Inflammatory macrophage (primary cell): ENCODE data around the gene HMCN1.
"Not testable (repeated sequence)": the region's sequence is repeated elsewhere in the genome, so short reads cannot be mapped to it uniquely, and the experiment has no call there.

ENCODE experiments used
- DNase-seq, 2 donors: peaks; one replicate each; pipeline ENCODE4 v3.0.0-alpha.2; 2020 to 2022

HMCN1 gene

GRCh38 chr1:186099336-186100104 lies 365.3 kb downstream of the HMCN1 start:
- no peak for DNase-seq

- DNase-seq: no peak
These were observed 367.9 kb downstream of the HMCN1 start for GRCh38 chr1:186102107-186102506.

GRCh38 chr1:186102547-186103148 lies 368.5 kb downstream of the HMCN1 start:
- DNase-seq: no peak

- no peak for DNase-seq
These were observed 370.3 kb downstream of the HMCN1 start for GRCh38 chr1:186104459-186104858.

GRCh38 chr1:186112280-186112679 lies 378.1 kb downstream of the HMCN1 start:
- DNase-seq: no peak

GRCh38 chr1:186113461-186113860 lies 379.3 kb downstream of the HMCN1 start:
- DNase-seq: no peak

- no peak for DNase-seq
These were observed 384.5 kb downstream of the HMCN1 start for GRCh38 chr1:186118724-186119123.

GRCh38 chr1:186122837-186123236 lies 388.6 kb downstream of the HMCN1 start:
- DNase-seq: no peak

- DNase-seq: no peak
These were observed 390.8 kb downstream of the HMCN1 start for GRCh38 chr1:186125035-186125434.

GRCh38 chr1:186125511-186125910 lies 391.3 kb downstream of the HMCN1 start:
- DNase-seq: no peak

- no peak for DNase-seq
These were observed 395.6 kb downstream of the HMCN1 start for GRCh38 chr1:186129758-186130157.

GRCh38 chr1:186139115-186139514 lies 404.9 kb downstream of the HMCN1 start:
- DNase-seq: no peak

GRCh38 chr1:186139701-186140100 lies 405.5 kb downstream of the HMCN1 start:
- no peak for DNase-seq

GRCh38 chr1:186142159-186142558 lies 408.0 kb downstream of the HMCN1 start:
- no peak for DNase-seq

GRCh38 chr1:186142916-186143315 lies 408.7 kb downstream of the HMCN1 start:
- DNase-seq: no peak

GRCh38 chr1:186143481-186143880 lies 409.3 kb downstream of the HMCN1 start:
- no peak for DNase-seq

- peak in 1 of 2 donors; percentile 70 for DNase-seq
These were observed 410.3 kb downstream of the HMCN1 start for GRCh38 chr1:186144505-186144904.

GRCh38 chr1:186146974-186147373 lies 412.8 kb downstream of the HMCN1 start:
- DNase-seq: peak; percentile 50 to 65

GRCh38 chr1:186149591-186149990 lies 415.4 kb downstream of the HMCN1 start:
- no peak for DNase-seq

- no peak for DNase-seq
These were observed 418.0 kb downstream of the HMCN1 start for GRCh38 chr1:186152227-186152619.

- no peak for DNase-seq
These were observed 418.5 kb downstream of the HMCN1 start for GRCh38 chr1:186152620-186153239.

- no peak for DNase-seq
These were observed 420.5 kb downstream of the HMCN1 start for GRCh38 chr1:186154651-186155050.

- DNase-seq: peak; percentile 4 to 24
These were observed 421.4 kb downstream of the HMCN1 start for GRCh38 chr1:186155594-186155993.

GRCh38 chr1:186162895-186163294 lies 428.7 kb downstream of the HMCN1 start:
- not testable (repeated sequence) for DNase-seq
